Neural crest cell (in vitro differentiated cells): ENCODE results near the gene STXBP4. TPM values are rescaled to one million over a fixed set of nuclear protein-coding genes. Genes with fewer than 3 reads are reported as not detected.

ENCODE experiments used
- DNase-seq: peaks from one replicate; pipeline ENCODE4 v3.0.0; 2021; ENCODE audit warnings: low read depth, mixed read lengths, low spot score
- H3K27ac Mint-ChIP-seq: one replicate; pipeline ENCODE4 v1.8.0; 2021; ENCODE audit warnings: mild to moderate bottlenecking, mixed read lengths; ENCODE audit not compliant: unreplicated experiment
- H3K27me3 Mint-ChIP-seq: 2 replicates; pipeline ENCODE4 v1.8.0; 2021; ENCODE audit warnings: low read depth, mild to moderate bottlenecking, mixed read lengths
- H3K36me3 Mint-ChIP-seq: 2 replicates; pipeline ENCODE4 v1.8.0; 2021; ENCODE audit warnings: low read depth, mild to moderate bottlenecking, mixed read lengths
- H3K4me1 Mint-ChIP-seq: 2 replicates; pipeline ENCODE4 v1.8.0; 2021; ENCODE audit warnings: mixed read lengths
- H3K4me3 Mint-ChIP-seq: one replicate; pipeline ENCODE4 v1.8.0; 2021; ENCODE audit warnings: mild to moderate bottlenecking, mixed read lengths
- H3K9me3 Mint-ChIP-seq: 2 replicates; pipeline ENCODE4 v1.8.0; 2021; ENCODE audit warnings: mixed read lengths
- CTCF ChIP-seq: fragments of 200-600 bp; sonication (generic); conservative IDR thresholded peaks from 2 replicates; pipeline ENCODE4 v1.5.0; 2021; ENCODE audit warnings: antibody characterized with exemption, mild to moderate bottlenecking
- total RNA-seq: library from RNA; stranded (reverse); gene quantifications from 2 replicates; pipeline ENCODE4 v1.2.1, GENCODE V29; 2021

STXBP4 gene
- total RNA-seq, 1 donor from 2014 or later, result 32.7 TPM

GRCh38 chr17:55210292-55210691 lies 241.7 kb downstream of the STXBP4 start:
- DNase-seq, result no peak
- no peaks in the 10 kb centered on the region for H3K9me3 Mint-ChIP-seq
- no peaks in the 10 kb centered on the region for H3K4me1 Mint-ChIP-seq
- no peak overlapping the region for H3K27ac Mint-ChIP-seq
- no peak overlapping the region for H3K4me3 Mint-ChIP-seq
- no peaks in the 10 kb centered on the region for H3K36me3 Mint-ChIP-seq
- H3K27me3 Mint-ChIP-seq, result no peaks in the 10 kb centered on the region
- TF ChIP-seq CTCF, result no peak

- DNase-seq, result no peak
- Mint-ChIP-seq H3K4me1 (no peaks in the 10 kb centered on the region), H3K4me3 (no peak overlapping the region), H3K27me3 (no peaks in the 10 kb centered on the region), H3K9me3 (no peaks in the 10 kb centered on the region), H3K27ac (no peak overlapping the region), H3K36me3 (no peaks in the 10 kb centered on the region)
- no peak for TF ChIP-seq CTCF
Measured at GRCh38 chr17:55212880-55213279, 244.3 kb downstream of the STXBP4 start.

- no peak for TF ChIP-seq CTCF
- Mint-ChIP-seq H3K27me3 (no peaks in the 10 kb centered on the region), H3K36me3 (no peaks in the 10 kb centered on the region), H3K4me3 (no peak overlapping the region), H3K4me1 (no peaks in the 10 kb centered on the region), H3K9me3 (no peaks in the 10 kb centered on the region), H3K27ac (no peak overlapping the region)
- DNase-seq, result no peak
Measured at GRCh38 chr17:55215711-55216110, 247.1 kb downstream of the STXBP4 start.

- TF ChIP-seq CTCF, result no peak
- H3K27ac Mint-ChIP-seq, result no peak overlapping the region
- H3K27me3 Mint-ChIP-seq, result no peaks in the 10 kb centered on the region
- H3K4me3 Mint-ChIP-seq, result no peak overlapping the region
- H3K9me3 Mint-ChIP-seq, result no peaks in the 10 kb centered on the region
- DNase-seq, result no peak
- H3K36me3 Mint-ChIP-seq, result no peaks in the 10 kb centered on the region
- H3K4me1 Mint-ChIP-seq, result no peaks in the 10 kb centered on the region
Measured at GRCh38 chr17:55216888-55217287, 248.3 kb downstream of the STXBP4 start.

GRCh38 chr17:55219459-55219858 lies 250.9 kb downstream of the STXBP4 start:
- Mint-ChIP-seq H3K4me1 (no peaks in the 10 kb centered on the region), H3K9me3 (no peaks in the 10 kb centered on the region), H3K27me3 (no peaks in the 10 kb centered on the region), H3K27ac (no peak overlapping the region), H3K36me3 (no peaks in the 10 kb centered on the region), H3K4me3 (no peak overlapping the region)
- DNase-seq, result no peak
- TF ChIP-seq CTCF, result no peak

- Mint-ChIP-seq H3K9me3 (no peaks in the 10 kb centered on the region), H3K27me3 (no peaks in the 10 kb centered on the region), H3K4me3 (no peak overlapping the region), H3K27ac (no peak overlapping the region), H3K36me3 (no peaks in the 10 kb centered on the region), H3K4me1 (no peaks in the 10 kb centered on the region)
- no peak for DNase-seq
- TF ChIP-seq CTCF, result no peak
Measured at GRCh38 chr17:55219934-55220333, 251.4 kb downstream of the STXBP4 start.
